Measurements from ENCODE around the gene FANCC.
A peak's percentile ranks its signal among the peaks of the same experiment; 100 is the strongest.
"Not testable (repeated sequence)": the region's sequence is repeated elsewhere in the genome, so short reads cannot be mapped to it uniquely, and the experiment has no call there.

Gene FANCC

GRCh38 chr9:95225076-95225725 is 92.3 kb downstream of the FANCC start:
- DNase-seq: no peak

- DNase-seq: peak; percentile 36 to 45
These were observed 93.0 kb downstream of the FANCC start for GRCh38 chr9:95224376-95225019.

GRCh38 chr9:95220352-95220751 is 97.2 kb downstream of the FANCC start:
- not testable (repeated sequence) for DNase-seq

GRCh38 chr9:95218773-95219172 is 98.7 kb downstream of the FANCC start:
- no peak for DNase-seq

- DNase-seq: no peak
These were observed 99.6 kb downstream of the FANCC start for GRCh38 chr9:95217936-95218335.

GRCh38 chr9:95215336-95215898 is 102.1 kb downstream of the FANCC start:
- DNase-seq: no peak

GRCh38 chr9:95213117-95213516 is 104.4 kb downstream of the FANCC start:
- DNase-seq: no peak

- no peak for DNase-seq
These were observed 106.5 kb downstream of the FANCC start for GRCh38 chr9:95211028-95211427.

GRCh38 chr9:95207403-95207802 is 110.1 kb downstream of the FANCC start:
- no peak for DNase-seq

- no peak for DNase-seq
These were observed 111.4 kb downstream of the FANCC start for GRCh38 chr9:95206143-95206542.

GRCh38 chr9:95204710-95205109 is 112.8 kb downstream of the FANCC start:
- DNase-seq: no peak

GRCh38 chr9:95204310-95204709 is 113.2 kb downstream of the FANCC start:
- DNase-seq: no peak

- not testable (repeated sequence) for DNase-seq
These were observed 114.5 kb downstream of the FANCC start for GRCh38 chr9:95203019-95203418.

GRCh38 chr9:95202076-95202681 is 115.3 kb downstream of the FANCC start:
- DNase-seq: no peak

- DNase-seq: no peak
These were observed 116.3 kb downstream of the FANCC start for GRCh38 chr9:95201206-95201605.

GRCh38 chr9:95197692-95198271 is 119.7 kb downstream of the FANCC start:
- no peak for DNase-seq

- DNase-seq: no peak
These were observed 124.0 kb downstream of the FANCC start for GRCh38 chr9:95193480-95193879.

- no peak for DNase-seq
These were observed 124.4 kb downstream of the FANCC start for GRCh38 chr9:95193067-95193466.

- no peak for DNase-seq
These were observed 124.9 kb downstream of the FANCC start for GRCh38 chr9:95192631-95193030.

- no peak for DNase-seq
These were observed 127.1 kb downstream of the FANCC start for GRCh38 chr9:95190413-95190812.

GRCh38 chr9:95189251-95190098 is 128.0 kb downstream of the FANCC start:
- peak; percentile 25 to 39 for DNase-seq

GRCh38 chr9:95188459-95188858 is 129.1 kb downstream of the FANCC start:
- peak in 1 of 2 donors; percentile 3 for DNase-seq

GRCh38 chr9:95185956-95186355 is 131.6 kb downstream of the FANCC start:
- DNase-seq: no peak
